GM12878 (cell line): ENCODE data around the gene PKDREJ. TPM values are rescaled to one million over a fixed set of nuclear protein-coding genes. Genes with fewer than 3 reads are reported as not detected.

Experiments used
- ATAC-seq: fragments of 200-7000 bp; cut with Tn5 transposase; 3 replicates; pipeline ENCODE4 v1.9.1; 2020; ENCODE audit warnings: mild to moderate bottlenecking, moderate library complexity
- BruUV-seq: library from RNA; stranded (reverse); fragments of 400-500 nt; replicated peaks from 2 replicates; lab custom pipeline; 2021; lab: Mats Ljungman, UMichigan
- CTCF ChIA-PET: fragments of 300-600 bp; sonication (Branson Sonifier 250); formaldehyde crosslinking; extraction: SDS; loops from one replicate; lab custom pipeline; 2021; ENCODE audit warnings: inconsistent platforms; lab: Yijun Ruan, JAX
- POLR2A ChIA-PET: fragments of 350-600 bp; formaldehyde crosslinking; extraction: SDS; loops from one replicate; lab custom pipeline; 2021; ENCODE audit warnings: inconsistent platforms; lab: Charles Lee
- RAD21 ChIA-PET: fragments of 300-600 bp; sonication (Branson Sonifier 250); formaldehyde crosslinking; loops from one replicate; lab custom pipeline; 2023; ENCODE audit warnings: antibody characterized with exemption; ENCODE audit not compliant: unreplicated experiment; lab: Charles Lee
- SMC1A ChIA-PET: fragments of 300-600 bp; sonication (Branson Sonifier 250); formaldehyde crosslinking; loops from one replicate; lab custom pipeline; 2023; ENCODE audit not compliant: unreplicated experiment, uncharacterized antibody; lab: Charles Lee
- DNase-seq: peaks from one replicate; pipeline ENCODE4 v3.0.0-alpha.2; 2011; ENCODE audit warnings: low read depth, low spot score
- FAIRE-seq: peaks from 3 replicates; lab custom pipeline; 2011; peaks lifted over from hg19 to GRCh38; lab: Jason Lieb, UNC
- H2AFZ ChIP-seq: 2 replicates; pipeline ENCODE4 v1.6.0; 2011; ENCODE audit warnings: low read depth, low read length, control low read depth; ENCODE audit not compliant: control insufficient read depth
- H3K27ac ChIP-seq: 2 replicates; pipeline ENCODE4 v1.5.1; 2011; ENCODE audit warnings: control low read depth; ENCODE audit not compliant: control insufficient read depth, insufficient read depth
- H3K27me3 ChIP-seq, 2 experiments: replicated peaks in 1 of 2; 2 replicates each; pipeline versions ENCODE4 v1.6.0 to v1.6.1; 2011; ENCODE audit warnings: low read length in 1 of 2; ENCODE audit not compliant: control insufficient read depth in 2 of 2, insufficient read depth in 2 of 2
- H3K36me3 ChIP-seq, 2 experiments: 2 replicates each; pipeline ENCODE4 v1.5.1; 2011; ENCODE audit warnings: low read length in 1 of 2; ENCODE audit not compliant: control insufficient read depth in 2 of 2, insufficient read depth in 2 of 2
- H3K4me1 ChIP-seq: 2 replicates; pipeline ENCODE4 v1.6.1; 2011; ENCODE audit warnings: mild to moderate bottlenecking, low read length, moderate library complexity, mixed read lengths; ENCODE audit not compliant: control insufficient read depth, insufficient read depth
- H3K4me2 ChIP-seq: 2 replicates; pipeline ENCODE4 v1.6.0; 2011; ENCODE audit warnings: control low read depth; ENCODE audit not compliant: control insufficient read depth, insufficient read depth
- H3K4me3 ChIP-seq: fragments of 200-600 bp; sonication (generic); 2 replicates; pipeline ENCODE4 v1.5.1; 2016
- H3K79me2 ChIP-seq: 2 replicates; pipeline ENCODE4 v1.6.0; 2011; ENCODE audit warnings: low read length; ENCODE audit not compliant: control insufficient read depth, insufficient read depth
- H3K9ac ChIP-seq: 2 replicates; pipeline ENCODE4 v1.8.0; 2011; ENCODE audit warnings: low read length, control low read depth, mixed read lengths; ENCODE audit not compliant: control insufficient read depth, insufficient read depth
- H3K9me3 ChIP-seq: replicated peaks from 3 replicates; pipeline ENCODE4 v1.5.1; 2011; ENCODE audit warnings: mild to moderate bottlenecking, low read length; ENCODE audit not compliant: control insufficient read depth, insufficient read depth
- H4K20me1 ChIP-seq: 2 replicates; pipeline ENCODE4 v1.6.0; 2011; ENCODE audit not compliant: control insufficient read depth, insufficient read depth
- DPF2 ChIP-seq: fragments of 450-650 bp; IDR thresholded peaks from 2 replicates; pipeline ENCODE4 v1.6.1; 2017; ENCODE audit warnings: mild to moderate bottlenecking
- FOXM1 ChIP-seq: IDR thresholded peaks from 2 replicates; pipeline ENCODE4 v1.6.1; 2012; ENCODE audit warnings: low read depth, mild to moderate bottlenecking, inconsistent platforms, low read length, moderate library complexity
- MAX ChIP-seq: IDR thresholded peaks from 2 replicates; pipeline ENCODE4 v1.6.1; 2012; ENCODE audit warnings: low read depth, low read length, improper control_type of control experiment
- SIN3A ChIP-seq: IDR thresholded peaks from 2 replicates; pipeline ENCODE4 v1.6.1; 2012; ENCODE audit warnings: low read depth, low read length, improper control_type of control experiment
- STAT3 ChIP-seq: IDR thresholded peaks from 2 replicates; pipeline ENCODE4 v1.6.1; 2011; ENCODE audit warnings: low read depth, low read length, improper control_type of control experiment
- TAF1 ChIP-seq: IDR thresholded peaks from 2 replicates; pipeline ENCODE4 v1.6.1; 2011; ENCODE audit warnings: mild to moderate bottlenecking, low read depth, low read length, borderline replicate concordance
- ZBED1 ChIP-seq: IDR thresholded peaks from 2 replicates; pipeline ENCODE4 v1.6.1; 2016; ENCODE audit warnings: borderline replicate concordance
- WGBS: methylation state at CpG from one replicate; pipeline ENCODE4 v1.1.6; 2016; ENCODE audit warnings: low lambda C conversion rate; ENCODE audit not compliant: insufficient replicate concordance, insufficient coverage; ENCODE audit errors: missing lambda C conversion rate; 5-methylcytosine and 5-hydroxymethylcytosine counted together
- in situ Hi-C: fragments of 300-500 bp; cut with MboI; formaldehyde crosslinking; loops from 9 replicates; pipeline ENCODE4 v1.14.3; 2018; ENCODE audit warnings: mixed read lengths
- intact Hi-C: fragments of 100-400 bp; cut with micrococcal nuclease; formaldehyde crosslinking; loops from one replicate; pipeline ENCODE4 v1.14.2; 2022; ENCODE audit not compliant: unreplicated experiment
- polyA plus RNA-seq, 11 experiments: library from polyadenylated mRNA; depleted of rRNA in 4 of 11; unstranded in 6 of 11; stranded (reverse) in 5 of 11; fragments of >200 nt; fragmentation: Nextera tagmentation in 4 of 11; fragmentation: Illumina TruSeq in 1 of 11; extraction: Ambion mirVana in 4 of 11; extraction: Trizol in 1 of 11; gene quantifications; 1 replicate in 1 of 11; 2 replicates in 10 of 11; pipeline versions ENCODE4 v1.2.1 to v1.2.3, GENCODE V29; 2011 to 2016; ENCODE audit warnings: inconsistent platforms in 2 of 11, missing spikeins in 2 of 11, low read depth in 1 of 11
- total RNA-seq, 4 experiments: library from RNA; depleted of rRNA in 3 of 4; stranded (reverse); fragments of >200 nt in 3 of 4; fragmentation: Illumina TruSeq in 1 of 4; extraction: Trizol in 1 of 4; gene quantifications; 2 replicates each; pipeline versions ENCODE4 v1.2.1 to v1.2.3, GENCODE V29; 2013 to 2021
- TF ChIP-seq, protein P1 (sequence below): IDR thresholded peaks from 2 replicates; pipeline ENCODE4 v1.6.1; 2011; ENCODE audit warnings: low read depth, low read length, improper control_type of control experiment, borderline replicate concordance

The PKDREJ gene
- total and polyA plus RNA-seq, 10 of the 15 experiments (the other 5 are each of a cell fraction or from before 2014, with no cell fraction given) = 0.02 to 0.03 TPM; not detected in 8

- TF ChIP-seq MAX = peak; percentile 53; the same call in 1 of the 2 replicates
- TF ChIP-seq TAF1 = peak; percentile 78
- TF ChIP-seq STAT3 = no peak
- peak; percentile 89; the same call in 1 of the 2 replicates for TF ChIP-seq FOXM1
- TF ChIP-seq SIN3A = peak; percentile 100
- TF ChIP-seq, protein P1, sequence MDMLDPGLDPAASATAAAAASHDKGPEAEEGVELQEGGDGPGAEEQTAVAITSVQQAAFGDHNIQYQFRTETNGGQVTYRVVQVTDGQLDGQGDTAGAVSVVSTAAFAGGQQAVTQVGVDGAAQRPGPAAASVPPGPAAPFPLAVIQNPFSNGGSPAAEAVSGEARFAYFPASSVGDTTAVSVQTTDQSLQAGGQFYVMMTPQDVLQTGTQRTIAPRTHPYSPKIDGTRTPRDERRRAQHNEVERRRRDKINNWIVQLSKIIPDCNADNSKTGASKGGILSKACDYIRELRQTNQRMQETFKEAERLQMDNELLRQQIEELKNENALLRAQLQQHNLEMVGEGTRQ = no peak
Measured at GRCh38 chr22:46296257-46297150, 33.4 kb upstream of the PKDREJ start, which contains the start of gene GTSE1 (continued).

DNA sequence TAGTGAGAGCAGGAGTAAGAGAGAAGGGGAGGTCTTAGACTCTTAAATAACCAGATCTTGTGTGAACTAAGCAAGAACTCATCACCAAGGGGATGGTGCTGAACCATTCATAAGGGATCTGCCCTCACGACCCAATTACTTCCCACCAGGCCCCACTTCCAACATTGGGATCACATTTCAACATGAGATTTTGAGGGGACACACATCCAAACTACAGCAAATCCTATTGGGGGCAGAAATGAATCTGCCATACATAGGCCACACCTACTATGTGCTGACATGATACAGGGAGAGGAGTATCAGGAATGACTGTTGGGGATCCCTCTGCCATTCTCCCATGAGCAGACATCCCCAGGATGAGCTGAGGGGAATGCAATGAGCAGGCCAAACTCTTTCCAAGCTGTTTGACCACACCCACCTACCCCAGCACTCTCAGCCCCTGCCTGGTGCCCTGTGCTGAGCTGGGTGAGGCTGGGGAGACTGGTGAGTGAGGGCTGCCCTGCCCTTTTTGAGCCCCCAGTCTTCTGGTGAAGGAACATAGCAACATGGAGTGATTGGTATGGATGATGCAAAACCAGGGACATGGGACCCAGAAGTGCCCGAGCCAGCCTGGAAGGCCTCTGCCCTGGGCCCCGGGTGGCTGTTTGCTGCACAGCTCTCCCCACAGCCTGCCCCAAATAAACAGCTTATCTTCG lies 32.3 kb upstream of the PKDREJ start:
- Histone ChIP-seq H3K36me3 (peaks cover 6 to 8% of the 10 kb centered on the region in 2 experiments), H2AFZ (peak overlapping the region; percentile 87), H3K4me1 (peaks cover 32% of the 10 kb centered on the region), H4K20me1 (no peaks in the 10 kb centered on the region), H3K27ac (peak overlapping the region; percentile 95), H3K9me3 (no peaks in the 10 kb centered on the region; the same call in 2 of the 3 replicates), H3K79me2 (peaks cover 30% of the 10 kb centered on the region), H3K27me3 (no peaks in the 10 kb centered on the region), H3K4me3 (peak overlapping the region; percentile 79), H3K4me2 (peak overlapping the region; percentile 100), H3K9ac (peak overlapping the region; percentile 95)
- ATAC-seq (peak; percentile 4), FAIRE-seq (no peak), DNase-seq (no peak)
- intact Hi-C loops = loop anchor here (5.0 kb wide), 2 partner anchors 43 to 173 kb away; partner anchors contain the start of gene CDPF1
- no TSS peak for BruUV-seq
- in situ Hi-C loops = no loop called here
- ChIA-PET CTCF (interaction anchor here (0.9 to 2.0 kb wide), 6 partner anchors 11 to 174 kb away, joined by 3 to 9 read pairs (median 6); partner anchors contain the start of gene CDPF1), RAD21 (interaction anchor here (1.0 to 1.7 kb wide), 10 partner anchors 8 to 174 kb away, joined by 3 to 10 read pairs (median 4); partner anchors contain the start of genes CDPF1 and TTC38), POLR2A (interaction anchor here (0.6 to 2.3 kb wide), 4 partner anchors 15 to 666 kb away, joined by 4 to 9 read pairs (median 6); partner anchors contain the start of gene CDPF1), SMC1A (interaction anchor here (0.7 to 1.8 kb wide), 6 partner anchors 10 to 173 kb away, joined by 3 to 7 read pairs (median 4); partner anchors contain the start of gene TRMU)
- 46% methylated on average over 4 of the region's 4 CpGs for WGBS
- TF ChIP-seq DPF2 (0 out of 2 replicates have a peak, but pooled peaks have one; percentile 19), ZBED1 (no peak)
